Left forelimb (tissue), 1 donor: Measurements from ENCODE around the gene KHNYN.
A peak's percentile ranks its signal among the peaks of the same experiment; 100 is the strongest.
"Not testable (repeated sequence)": the region's sequence is repeated elsewhere in the genome, so short reads cannot be mapped to it uniquely, and the experiment has no call there.

Experiments used
- DNase-seq: peaks from one replicate; pipeline ENCODE4 v3.0.0-alpha.2; 2018; ENCODE audit warnings: low spot score

Gene KHNYN

GRCh38 chr14:24437736-24438067 is 7.9 kb downstream of the KHNYN start:
- DNase-seq, result no peak

- no peak for DNase-seq
Observed at GRCh38 chr14:24438223-24439097, 8.7 kb downstream of the KHNYN start.

GRCh38 chr14:24439257-24439656 is 9.5 kb downstream of the KHNYN start:
- no peak for DNase-seq

- DNase-seq, result no peak
Observed at GRCh38 chr14:24439830-24440605, 10.3 kb downstream of the KHNYN start.

GRCh38 chr14:24440606-24441399 is 11.0 kb downstream of the KHNYN start:
- no peak for DNase-seq

- no peak for DNase-seq
Observed at GRCh38 chr14:24441485-24441884, 11.7 kb downstream of the KHNYN start.

GRCh38 chr14:24441904-24442239 is 12.1 kb downstream of the KHNYN start:
- DNase-seq, result peak; percentile 72

GRCh38 chr14:24442240-24443052 is 12.7 kb downstream of the KHNYN start, which contains the start of gene SDR39U1:
SDR39U1 (minus strand) TSS chr14:24442776; CDS start chr14:24442769, 7 bp downstream.
- peak; percentile 97 for DNase-seq

- DNase-seq, result no peak
Observed at GRCh38 chr14:24443053-24443665, 13.4 kb downstream of the KHNYN start.

- not testable (repeated sequence) for DNase-seq
Observed at GRCh38 chr14:24450828-24451227, 21.1 kb downstream of the KHNYN start.

- DNase-seq, result no peak
Observed at GRCh38 chr14:24456980-24457379, 27.2 kb downstream of the KHNYN start.

- DNase-seq, result no peak
Observed at GRCh38 chr14:24458736-24459135, 29.0 kb downstream of the KHNYN start.

GRCh38 chr14:24459331-24459730 is 29.6 kb downstream of the KHNYN start:
- DNase-seq, result no peak

- DNase-seq, result no peak
Observed at GRCh38 chr14:24461336-24461735, 31.6 kb downstream of the KHNYN start.

GRCh38 chr14:24463017-24463883 is 33.5 kb downstream of the KHNYN start:
- DNase-seq, result no peak

- no peak for DNase-seq
Observed at GRCh38 chr14:24463884-24464785, 34.4 kb downstream of the KHNYN start.

- no peak for DNase-seq
Observed at GRCh38 chr14:24465368-24465767, 35.6 kb downstream of the KHNYN start.

GRCh38 chr14:24465805-24466204 is 36.1 kb downstream of the KHNYN start:
- no peak for DNase-seq

- DNase-seq, result not testable (repeated sequence)
Observed at GRCh38 chr14:24470450-24470849, 40.7 kb downstream of the KHNYN start.
